ENCODE data around the gene POM121C. TPM values are rescaled to one million over a fixed set of nuclear protein-coding genes. Genes with fewer than 3 reads are reported as not detected.
"Not testable (repeated sequence)": the region's sequence is repeated elsewhere in the genome, so short reads cannot be mapped to it uniquely, and the experiment has no call there.

The POM121C gene
- total RNA-seq, 2 donors from 2014 or later = 28.8 to 31.4 TPM

- intact Hi-C loops (cut with DNase I); DNase-seq (ENCODE audit: low spot score): not testable (repeated sequence)
These were observed 82.3 kb downstream of the POM121C start for GRCh38 chr7:75403455-75404443.

DNA sequence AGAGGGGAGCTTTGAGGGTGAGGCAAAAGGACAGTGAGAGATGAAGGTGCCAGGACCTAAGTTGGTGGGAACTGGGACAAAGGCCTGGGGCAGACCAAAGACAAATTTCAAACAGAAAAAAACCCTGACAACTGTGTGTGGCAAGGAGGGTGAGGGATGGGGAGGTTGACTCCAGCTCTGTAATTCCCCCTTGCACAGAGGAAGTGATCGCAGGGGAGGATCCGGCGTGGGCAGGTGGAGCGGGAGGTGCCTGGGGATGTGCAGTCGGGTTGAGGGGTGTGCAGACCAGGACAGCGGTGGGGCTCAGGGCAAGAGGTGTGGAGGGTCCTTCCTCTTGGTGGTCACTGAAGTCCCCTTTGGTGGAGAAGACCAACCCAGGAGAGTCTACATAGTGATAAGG lies 85.5 kb downstream of the POM121C start:
- intact Hi-C loops (cut with DNase I); DNase-seq (ENCODE audit: low spot score): not testable (repeated sequence)

DNA sequence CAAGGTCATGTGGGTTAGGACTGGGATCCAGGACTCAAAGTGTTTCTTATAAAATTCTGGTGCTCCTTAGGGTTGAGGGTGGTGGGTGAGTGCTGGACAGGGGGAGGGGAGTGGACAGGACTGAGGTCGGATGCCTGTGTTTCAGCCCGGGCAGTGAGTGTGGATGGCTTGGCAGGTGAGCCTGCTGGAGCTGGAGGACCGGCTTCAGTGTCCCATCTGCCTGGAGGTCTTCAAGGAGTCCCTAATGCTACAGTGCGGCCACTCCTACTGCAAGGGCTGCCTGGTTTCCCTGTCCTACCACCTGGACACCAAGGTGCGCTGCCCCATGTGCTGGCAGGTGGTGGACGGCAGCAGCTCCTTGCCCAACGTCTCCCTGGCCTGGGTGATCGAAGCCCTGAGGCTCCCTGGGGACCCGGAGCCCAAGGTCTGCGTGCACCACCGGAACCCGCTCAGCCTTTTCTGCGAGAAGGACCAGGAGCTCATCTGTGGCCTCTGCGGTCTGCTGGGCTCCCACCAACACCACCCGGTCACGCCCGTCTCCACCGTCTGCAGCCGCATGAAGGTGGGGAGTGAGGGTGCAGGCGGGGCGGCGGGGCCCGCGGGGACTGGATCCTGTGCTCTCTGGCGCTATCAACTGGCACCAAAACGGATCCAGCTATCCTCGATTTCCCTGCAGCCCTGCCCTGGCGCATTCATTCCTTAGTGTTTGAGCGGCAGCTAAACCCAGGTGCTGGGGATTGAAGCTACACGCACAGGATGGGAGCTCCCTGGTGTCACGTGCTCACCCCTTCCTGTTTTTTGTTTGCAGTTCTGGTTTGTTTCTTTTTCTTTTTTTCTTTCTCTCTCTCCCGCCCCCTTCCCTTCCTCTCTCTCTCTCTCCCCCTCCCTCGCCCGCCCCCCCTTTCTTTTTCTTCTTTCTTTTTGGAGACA lies 87.1 kb downstream of the POM121C start:
- DNase-seq (ENCODE audit: low spot score); intact Hi-C loops (cut with DNase I): not testable (repeated sequence)

- DNase-seq (ENCODE audit: low spot score); intact Hi-C loops (cut with DNase I): not testable (repeated sequence)
These were observed 88.2 kb downstream of the POM121C start for GRCh38 chr7:75397865-75398264.

DNA sequence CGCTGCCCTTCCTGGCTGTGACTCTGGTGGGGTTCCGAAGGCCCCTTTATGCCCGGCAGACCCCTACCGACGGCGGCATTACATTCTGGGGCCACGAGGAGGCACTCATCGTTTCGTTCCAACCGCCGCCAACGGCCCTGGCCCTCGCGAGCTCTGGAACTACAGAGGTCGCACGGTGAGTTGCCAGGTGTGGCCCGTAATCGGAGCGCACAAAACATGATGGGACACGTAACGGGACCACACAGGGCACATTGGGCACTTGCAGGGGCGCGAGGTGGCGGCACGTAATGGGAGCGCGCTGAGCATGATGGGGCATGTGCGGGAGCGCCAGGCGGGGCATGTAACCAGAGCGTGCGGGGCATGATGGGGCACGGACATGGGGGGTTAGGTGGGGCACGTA lies 90.8 kb downstream of the POM121C start, which contains the start of gene TRIM73:
TSS of gene TRIM73 (plus strand) at position 301 of the 400 bp plus-strand sequence. CDS start 3,305 bp downstream, outside the sequence.
- DNase-seq (ENCODE audit: low spot score); intact Hi-C loops (cut with DNase I): not testable (repeated sequence)

- intact Hi-C loops (cut with DNase I); DNase-seq (ENCODE audit: low spot score): not testable (repeated sequence)
These were observed 92.9 kb downstream of the POM121C start for GRCh38 chr7:75393194-75393593.

DNA sequence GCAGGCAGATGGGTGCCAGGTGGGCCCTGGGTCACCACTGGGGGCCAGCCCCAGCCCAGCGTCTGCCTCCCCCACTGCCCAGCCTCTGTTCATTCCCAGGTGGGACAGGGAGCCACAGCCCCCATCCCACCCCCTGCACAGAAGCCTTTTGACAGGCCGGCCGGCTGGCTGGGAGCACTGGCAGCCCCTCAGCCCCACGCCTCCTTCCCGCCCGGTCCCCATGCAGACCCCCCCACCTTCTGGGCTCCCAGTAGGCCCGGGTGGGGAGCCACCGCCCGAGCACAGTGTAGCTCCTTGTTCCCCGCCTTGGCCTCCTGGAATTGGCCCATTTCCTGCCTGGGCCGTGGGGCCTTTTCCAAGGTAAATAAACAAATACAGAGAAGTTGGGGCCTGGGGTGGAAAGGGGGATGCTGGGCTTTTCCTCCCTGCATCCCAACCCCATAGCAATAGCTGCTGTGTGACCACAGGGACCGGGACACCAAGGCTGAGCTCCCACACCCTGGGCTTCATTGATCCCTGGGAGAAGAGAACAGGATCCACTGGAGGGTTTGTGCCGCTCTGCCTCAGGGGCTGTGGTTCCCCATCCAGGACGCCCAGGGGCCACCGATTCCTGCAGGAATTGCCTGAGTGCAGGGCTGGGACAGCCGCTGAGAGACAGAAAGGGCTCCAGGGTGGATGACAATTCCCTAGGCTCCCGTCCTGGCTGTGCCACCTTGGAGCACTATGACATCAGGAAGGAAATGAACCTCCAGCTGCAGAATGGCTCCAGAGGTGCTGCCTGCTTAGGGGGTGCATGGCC lies 111.4 kb downstream of the POM121C start:
- DNase-seq (ENCODE audit: low spot score); intact Hi-C loops (cut with DNase I): not testable (repeated sequence)

- DNase-seq (ENCODE audit: low spot score); intact Hi-C loops (cut with DNase I): not testable (repeated sequence)
These were observed 112.0 kb downstream of the POM121C start for GRCh38 chr7:75374144-75374518.

DNA sequence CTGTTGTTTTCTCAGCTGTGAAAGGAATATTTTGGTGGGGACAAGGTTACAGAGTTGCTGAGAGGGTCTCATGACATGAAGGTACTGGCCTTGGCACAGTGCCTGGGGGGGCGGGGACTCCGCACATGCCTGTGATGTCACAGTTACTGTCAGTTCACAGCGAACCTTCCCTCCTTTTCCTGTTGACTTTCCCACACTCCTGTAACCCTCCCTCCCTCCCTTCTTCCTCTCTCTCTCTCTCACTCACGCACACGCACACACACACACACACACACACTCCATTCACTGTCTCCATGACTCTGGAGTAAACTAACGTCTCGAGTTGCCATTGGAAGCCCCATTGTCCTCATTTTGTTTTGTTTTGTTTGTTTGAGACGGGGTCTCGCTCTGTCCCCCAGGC lies 118.8 kb downstream of the POM121C start:
- intact Hi-C loops (cut with DNase I) = not testable (repeated sequence)

More for the DNA sequence above, 118.8 kb downstream of the POM121C start:
- not testable (repeated sequence) for DNase-seq (ENCODE audit: low spot score)

Other genes with a start within 250 kb of the POM121C start
- 1 to 10 TPM; 1.9 to 2.9 TPM for gene TRIM73, start 90.7 kb downstream of the POM121C start, total RNA-seq
- not detected for gene SPDYE5, start 6.0 kb upstream of the POM121C start, total RNA-seq

All from posterior vena cava (tissue), 2 donors.